ENCODE data around the gene MYO3B. TPM values are rescaled to one million over a fixed set of nuclear protein-coding genes. Genes with fewer than 3 reads are reported as not detected.

Gene MYO3B
- total RNA-seq, 1 experiment from 2014 or later = 0.09 TPM

DNA sequence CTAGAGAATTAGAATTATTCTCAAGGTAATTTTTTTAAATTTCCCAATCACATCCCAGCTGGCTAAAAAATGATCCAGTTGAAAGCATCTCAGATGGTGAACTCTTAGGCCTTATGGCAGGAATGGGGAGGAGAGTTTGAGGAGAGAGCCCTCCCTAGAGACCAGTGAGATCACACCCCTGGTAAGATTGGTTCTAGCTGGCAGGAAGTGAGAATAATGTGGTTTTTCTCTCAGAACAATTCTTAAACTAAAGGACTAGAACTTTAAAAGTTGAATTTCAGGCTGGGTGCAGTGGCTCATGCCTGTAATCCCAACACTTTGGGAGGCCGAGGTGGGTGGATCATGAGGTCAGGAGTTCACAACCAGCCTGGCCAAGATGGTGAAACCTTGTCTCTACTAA lies 120.2 kb downstream of the MYO3B start:
- H3K27me3 Mint-ChIP-seq (ENCODE audit: insufficient read depth, unreplicated experiment) = peaks cover 3% of the 10 kb centered on the region
- DNase-seq = no peak
- H3K4me1 Mint-ChIP-seq (ENCODE audit: low read depth, unreplicated experiment) = no peaks in the 10 kb centered on the region
- no TSS peak for BruUV-seq (replicated peaks)
- H3K4me3 Mint-ChIP-seq (ENCODE audit: unreplicated experiment) = no peak overlapping the region
- peaks cover 11% of the 10 kb centered on the region for H3K9me3 Mint-ChIP-seq (ENCODE audit: unreplicated experiment)
- CTCF ChIA-PET = no interaction called here
- no peak overlapping the region for H3K27ac Mint-ChIP-seq (ENCODE audit: unreplicated experiment)
- TF ChIP-seq, protein P1, sequence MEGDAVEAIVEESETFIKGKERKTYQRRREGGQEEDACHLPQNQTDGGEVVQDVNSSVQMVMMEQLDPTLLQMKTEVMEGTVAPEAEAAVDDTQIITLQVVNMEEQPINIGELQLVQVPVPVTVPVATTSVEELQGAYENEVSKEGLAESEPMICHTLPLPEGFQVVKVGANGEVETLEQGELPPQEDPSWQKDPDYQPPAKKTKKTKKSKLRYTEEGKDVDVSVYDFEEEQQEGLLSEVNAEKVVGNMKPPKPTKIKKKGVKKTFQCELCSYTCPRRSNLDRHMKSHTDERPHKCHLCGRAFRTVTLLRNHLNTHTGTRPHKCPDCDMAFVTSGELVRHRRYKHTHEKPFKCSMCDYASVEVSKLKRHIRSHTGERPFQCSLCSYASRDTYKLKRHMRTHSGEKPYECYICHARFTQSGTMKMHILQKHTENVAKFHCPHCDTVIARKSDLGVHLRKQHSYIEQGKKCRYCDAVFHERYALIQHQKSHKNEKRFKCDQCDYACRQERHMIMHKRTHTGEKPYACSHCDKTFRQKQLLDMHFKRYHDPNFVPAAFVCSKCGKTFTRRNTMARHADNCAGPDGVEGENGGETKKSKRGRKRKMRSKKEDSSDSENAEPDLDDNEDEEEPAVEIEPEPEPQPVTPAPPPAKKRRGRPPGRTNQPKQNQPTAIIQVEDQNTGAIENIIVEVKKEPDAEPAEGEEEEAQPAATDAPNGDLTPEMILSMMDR (IDR thresholded peaks at IDR 0.05; ENCODE audit: insufficient read depth in 1 of 2, low read depth in 1 of 2, low read length in 1 of 2, severe bottlenecking in 1 of 2, unreplicated experiment in 1 of 2) = no peak
- Histone ChIP-seq H3K4me1 (no peaks in the 10 kb centered on the region), H3K27me3 (replicated peaks; ENCODE audit: control insufficient read depth, insufficient read depth, low read length) (no peaks in the 10 kb centered on the region), H3K36me3 (ENCODE audit: control insufficient read depth, insufficient read depth, low read length) (no peaks in the 10 kb centered on the region), H3K4me3 (ENCODE audit: low read depth, low read length) (no peak overlapping the region), H3K9me3 (peaks cover 7% of the 10 kb centered on the region; the same call in 1 of the 2 replicates)
- intact Hi-C loops (cut with micrococcal nuclease; ENCODE audit: unreplicated experiment) = no loop called here
- POLR2A ChIA-PET = no interaction called here
- H3K36me3 Mint-ChIP-seq (ENCODE audit: insufficient read depth, unreplicated experiment) = no peaks in the 10 kb centered on the region

DNA sequence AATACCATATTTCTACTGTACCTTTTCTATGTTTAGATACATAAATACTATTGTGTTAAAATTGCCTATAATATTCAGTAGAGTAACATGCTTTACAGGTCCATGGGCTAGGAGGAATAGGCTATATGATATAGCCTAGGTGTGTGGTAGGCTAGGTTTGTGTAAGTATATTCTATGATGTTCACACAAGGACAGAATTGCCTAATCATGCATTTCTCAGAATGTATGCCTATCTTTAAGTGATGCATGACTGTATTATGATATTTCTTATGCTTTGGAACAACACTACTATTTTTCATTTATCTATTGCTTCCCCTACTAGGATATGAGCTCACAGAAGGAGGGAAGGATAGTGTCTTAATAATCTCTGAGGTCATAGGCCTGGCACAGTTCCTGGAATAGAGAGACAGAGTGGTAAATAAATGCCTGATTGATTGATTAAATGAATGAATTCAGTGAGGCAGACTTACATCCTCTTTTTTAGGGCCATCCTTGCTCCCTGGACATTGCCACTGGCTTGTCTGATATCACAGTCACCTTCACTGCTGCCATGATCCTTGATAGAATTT lies 121.0 kb downstream of the MYO3B start:
- ChIA-PET POLR2A (no interaction called here), CTCF (no interaction called here)
- TF ChIP-seq, protein P1 (IDR thresholded peaks at IDR 0.05; ENCODE audit: insufficient read depth in 1 of 2, low read depth in 1 of 2, low read length in 1 of 2, severe bottlenecking in 1 of 2, unreplicated experiment in 1 of 2) = no peak
- H3K4me1 ChIP-seq = no peaks in the 10 kb centered on the region
- Mint-ChIP-seq H3K27ac (ENCODE audit: unreplicated experiment) (no peak overlapping the region), H3K4me1 (ENCODE audit: low read depth, unreplicated experiment) (no peaks in the 10 kb centered on the region), H3K9me3 (ENCODE audit: unreplicated experiment) (peaks cover 11% of the 10 kb centered on the region), H3K36me3 (ENCODE audit: insufficient read depth, unreplicated experiment) (no peaks in the 10 kb centered on the region), H3K4me3 (ENCODE audit: unreplicated experiment) (no peak overlapping the region), H3K27me3 (ENCODE audit: insufficient read depth, unreplicated experiment) (no peaks in the 10 kb centered on the region)
- BruUV-seq (replicated peaks) = no TSS peak
- H3K27me3 ChIP-seq (replicated peaks; ENCODE audit: control insufficient read depth, insufficient read depth, low read length) = no peaks in the 10 kb centered on the region
- H3K4me3 ChIP-seq (ENCODE audit: low read depth, low read length) = no peak overlapping the region
- no peaks in the 10 kb centered on the region for H3K36me3 ChIP-seq (ENCODE audit: control insufficient read depth, insufficient read depth, low read length)
- DNase-seq = no peak
- intact Hi-C loops (cut with micrococcal nuclease; ENCODE audit: unreplicated experiment) = no loop called here
- peaks cover 7% of the 10 kb centered on the region; the same call in 1 of the 2 replicates for H3K9me3 ChIP-seq

DNA sequence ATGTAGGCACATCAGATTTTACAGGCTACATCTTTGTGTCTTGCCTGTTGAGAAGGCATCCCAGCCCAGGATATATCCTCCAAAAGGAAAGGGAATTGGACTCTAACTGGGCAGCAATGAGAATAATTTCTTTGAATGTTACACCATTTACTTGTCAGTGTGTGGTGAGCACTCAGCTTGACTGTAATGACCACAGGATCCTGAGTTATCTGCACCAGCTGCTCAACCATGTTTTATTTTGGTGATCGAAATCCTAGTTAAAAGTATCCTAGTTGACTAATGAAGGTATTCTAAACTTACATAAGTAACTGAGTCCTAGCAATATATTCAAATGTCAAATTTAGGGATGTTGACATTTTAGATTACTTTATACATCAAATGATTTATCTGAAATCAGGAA lies 123.0 kb downstream of the MYO3B start:
- Mint-ChIP-seq H3K9me3 (ENCODE audit: unreplicated experiment) (peaks cover 4% of the 10 kb centered on the region), H3K4me3 (ENCODE audit: unreplicated experiment) (no peak overlapping the region), H3K4me1 (ENCODE audit: low read depth, unreplicated experiment) (no peaks in the 10 kb centered on the region), H3K27me3 (ENCODE audit: insufficient read depth, unreplicated experiment) (no peaks in the 10 kb centered on the region), H3K36me3 (ENCODE audit: insufficient read depth, unreplicated experiment) (no peaks in the 10 kb centered on the region), H3K27ac (ENCODE audit: unreplicated experiment) (no peak overlapping the region)
- no peak for DNase-seq
- Histone ChIP-seq H3K9me3 (no peaks in the 10 kb centered on the region), H3K36me3 (ENCODE audit: control insufficient read depth, insufficient read depth, low read length) (no peaks in the 10 kb centered on the region), H3K4me1 (no peaks in the 10 kb centered on the region), H3K4me3 (ENCODE audit: low read depth, low read length) (no peak overlapping the region), H3K27me3 (replicated peaks; ENCODE audit: control insufficient read depth, insufficient read depth, low read length) (no peaks in the 10 kb centered on the region)
- intact Hi-C loops (cut with micrococcal nuclease; ENCODE audit: unreplicated experiment) = no loop called here
- TF ChIP-seq, protein P1 (IDR thresholded peaks at IDR 0.05; ENCODE audit: insufficient read depth in 1 of 2, low read depth in 1 of 2, low read length in 1 of 2, severe bottlenecking in 1 of 2, unreplicated experiment in 1 of 2) = no peak
- BruUV-seq (replicated peaks) = no TSS peak
- POLR2A ChIA-PET = no interaction called here
- CTCF ChIA-PET = no interaction called here

All from Caco-2 (cell line).